MCF 10A (cell line): ENCODE data around the gene PDZD7. TPM values are rescaled to one million over a fixed set of nuclear protein-coding genes. Genes with fewer than 3 reads are reported as not detected.

Source experiments
- BruUV-seq: library from RNA; stranded (reverse); fragments of 400-500 nt; replicated peaks from 2 replicates; lab custom pipeline; 2021; lab: Mats Ljungman, UMichigan
- CTCF ChIA-PET: fragments of 300-600 bp; sonication (Branson Sonifier 250); formaldehyde crosslinking; extraction: SDS; loops from one replicate; lab custom pipeline; 2021; ENCODE audit warnings: antibody characterized with exemption, inconsistent platforms; lab: Yijun Ruan, JAX
- POLR2A ChIA-PET: fragments of 300-600, 350-650 bp; sonication (Branson Sonifier 250); formaldehyde crosslinking; extraction: SDS; loops from one replicate; lab custom pipeline; 2020; ENCODE audit warnings: antibody characterized with exemption, inconsistent platforms; lab: Yijun Ruan, JAX
- DNase-seq: peaks from one replicate; pipeline ENCODE4 v3.0.0-alpha.2; 2018; ENCODE audit not compliant: unreplicated experiment
- H3K27ac Mint-ChIP-seq: one replicate; pipeline ENCODE4 v1.8.0; 2022; ENCODE audit warnings: mild to moderate bottlenecking, low read depth, mixed read lengths; ENCODE audit not compliant: unreplicated experiment
- H3K27me3 Mint-ChIP-seq: one replicate; pipeline ENCODE4 v1.8.0; 2022; ENCODE audit warnings: mixed read lengths; ENCODE audit not compliant: insufficient read depth, unreplicated experiment
- H3K36me3 Mint-ChIP-seq: one replicate; pipeline ENCODE4 v1.8.0; 2022; ENCODE audit warnings: mild to moderate bottlenecking, moderate library complexity, mixed read lengths; ENCODE audit not compliant: insufficient read depth, unreplicated experiment
- H3K4me1 Mint-ChIP-seq: one replicate; pipeline ENCODE4 v1.8.0; 2022; ENCODE audit warnings: mixed read lengths; ENCODE audit not compliant: insufficient read depth, unreplicated experiment
- H3K4me3 Mint-ChIP-seq: one replicate; pipeline ENCODE4 v1.8.0; 2022; ENCODE audit warnings: mild to moderate bottlenecking, moderate library complexity, mixed read lengths; ENCODE audit not compliant: unreplicated experiment
- H3K9me3 Mint-ChIP-seq: one replicate; pipeline ENCODE4 v1.8.0; 2022; ENCODE audit warnings: mixed read lengths; ENCODE audit not compliant: unreplicated experiment
- CTCF ChIP-seq: fragments of 200-600 bp; IDR thresholded peaks from one replicate; pipeline ENCODE4 v1.8.0; 2022; ENCODE audit warnings: antibody characterized with exemption, mild to moderate bottlenecking; ENCODE audit not compliant: unreplicated experiment
- intact Hi-C: fragments of 100-400 bp; cut with micrococcal nuclease; formaldehyde crosslinking; loops from 2 replicates; pipeline ENCODE4 v1.14.1; 2022
- total RNA-seq: library from RNA; stranded (reverse); gene quantifications from 2 replicates; pipeline ENCODE4 v1.2.3, GENCODE V29; 2022

PDZD7 gene
- total RNA-seq, 1 experiment from 2014 or later, result 0.58 TPM

GRCh38 chr10:101032637-101033224 lies 1.8 kb upstream of the PDZD7 start:
- H3K9me3 Mint-ChIP-seq, result no peaks in the 10 kb centered on the region
- CTCF ChIA-PET, result interaction anchor here (1.0 to 4.0 kb wide), 8 partner anchors 9 to 35 kb away, joined by 3 to 32 read pairs (median 8); no protein-coding TSS in a partner anchor
- H3K4me3 Mint-ChIP-seq, result peak overlapping the region; percentile 93
- BruUV-seq, result no TSS peak
- POLR2A ChIA-PET, result interaction anchor here (0.6 to 4.4 kb wide), 14 partner anchors 10 to 1213 kb away, joined by 3 to 82 read pairs (median 6); partner anchors contain the start of genes KAZALD1, LZTS2, MRPL43 and TWNK
- DNase-seq, result peak; percentile 78
- peak overlapping the region; percentile 94 for H3K27ac Mint-ChIP-seq
- peaks cover 31% of the 10 kb centered on the region for H3K4me1 Mint-ChIP-seq
- H3K27me3 Mint-ChIP-seq, result no peaks in the 10 kb centered on the region
- no peak for TF ChIP-seq CTCF
- peaks cover 16% of the 10 kb centered on the region for H3K36me3 Mint-ChIP-seq
- intact Hi-C loops, result loop anchor here (5.0 kb wide), 1 partner anchor 35 kb away; no protein-coding TSS in a partner anchor

GRCh38 chr10:101031796-101032636 lies 1.1 kb upstream of the PDZD7 start:
- Mint-ChIP-seq H3K27me3 (no peaks in the 10 kb centered on the region), H3K36me3 (peaks cover 9% of the 10 kb centered on the region), H3K27ac (peak overlapping the region; percentile 94), H3K4me1 (peaks cover 31% of the 10 kb centered on the region), H3K4me3 (peak overlapping the region; percentile 93), H3K9me3 (no peaks in the 10 kb centered on the region)
- ChIA-PET POLR2A (interaction anchor here (0.5 to 4.4 kb wide), 14 partner anchors 10 to 1258 kb away, joined by 3 to 82 read pairs (median 6); partner anchors contain the start of genes KAZALD1, LZTS2, MRPL43 and SCD), CTCF (interaction anchor here (0.7 to 4.0 kb wide), 11 partner anchors 10 to 111 kb away, joined by 3 to 32 read pairs (median 6); no protein-coding TSS in a partner anchor)
- no peak for DNase-seq
- no TSS peak for BruUV-seq
- TF ChIP-seq CTCF, result no peak
- intact Hi-C loops, result loop anchor here (5.0 kb wide), 1 partner anchor 35 kb away; no protein-coding TSS in a partner anchor

- peak overlapping the region; percentile 93 for H3K4me3 Mint-ChIP-seq
- H3K9me3 Mint-ChIP-seq, result no peaks in the 10 kb centered on the region
- H3K27ac Mint-ChIP-seq, result peak overlapping the region; percentile 94
- ChIA-PET CTCF (interaction anchor here (0.6 to 4.0 kb wide), 11 partner anchors 11 to 748 kb away, joined by 3 to 32 read pairs (median 5); no protein-coding TSS in a partner anchor), POLR2A (interaction anchor here (0.6 to 4.4 kb wide), 15 partner anchors 9 to 1421 kb away, joined by 3 to 82 read pairs (median 4); partner anchors contain the start of genes KAZALD1 and LZTS2)
- peaks cover 7% of the 10 kb centered on the region for H3K36me3 Mint-ChIP-seq
- H3K27me3 Mint-ChIP-seq, result no peaks in the 10 kb centered on the region
- no peak for DNase-seq
- peaks cover 31% of the 10 kb centered on the region for H3K4me1 Mint-ChIP-seq
- TF ChIP-seq CTCF, result no peak
- intact Hi-C loops, result loop anchor here (5.0 kb wide), 1 partner anchor 37 kb away; no protein-coding TSS in a partner anchor
- no TSS peak for BruUV-seq
Observed at GRCh38 chr10:101030496-101031127, 317 bp downstream of the PDZD7 start.
